Activated CD4-positive, alpha-beta T cell treated with anti-CD3 and anti-CD28 coated beads for 48 hours (primary cell): ENCODE data around the gene DAPK1.

Experiments used
- DNase-seq: peaks from one replicate; pipeline ENCODE4 v3.0.0-alpha.2; 2020

DAPK1 gene

GRCh38 chr9:87698069-87698809 lies 200.6 kb downstream of the DAPK1 start:
- DNase-seq: no peak

- DNase-seq: no peak
Observed at GRCh38 chr9:87699835-87700234, 202.2 kb downstream of the DAPK1 start.

- DNase-seq: no peak
Observed at GRCh38 chr9:87701491-87701890, 203.8 kb downstream of the DAPK1 start.

GRCh38 chr9:87701931-87702421 lies 204.3 kb downstream of the DAPK1 start:
- no peak for DNase-seq

GRCh38 chr9:87702921-87703320 lies 205.3 kb downstream of the DAPK1 start:
- no peak for DNase-seq

- DNase-seq: no peak
Observed at GRCh38 chr9:87703636-87704276, 206.1 kb downstream of the DAPK1 start.

GRCh38 chr9:87704342-87704741 lies 206.7 kb downstream of the DAPK1 start:
- DNase-seq: no peak

GRCh38 chr9:87706066-87706739 lies 208.5 kb downstream of the DAPK1 start:
- no peak for DNase-seq

GRCh38 chr9:87707805-87708506 lies 210.3 kb downstream of the DAPK1 start:
- DNase-seq: no peak

- DNase-seq: no peak
Observed at GRCh38 chr9:87708546-87708945, 210.9 kb downstream of the DAPK1 start.

GRCh38 chr9:87708986-87709728 lies 211.5 kb downstream of the DAPK1 start:
- DNase-seq: peak; percentile 40

GRCh38 chr9:87710443-87710842 lies 212.8 kb downstream of the DAPK1 start:
- no peak for DNase-seq

- DNase-seq: peak; percentile 16
Observed at GRCh38 chr9:87711857-87712800, 214.5 kb downstream of the DAPK1 start.

- DNase-seq: no peak
Observed at GRCh38 chr9:87712801-87713277, 215.2 kb downstream of the DAPK1 start.

GRCh38 chr9:87713278-87713987 lies 215.8 kb downstream of the DAPK1 start:
- DNase-seq: peak; percentile 72

GRCh38 chr9:87713988-87714330 lies 216.3 kb downstream of the DAPK1 start:
- DNase-seq: no peak

- DNase-seq: no peak
Observed at GRCh38 chr9:87714819-87715218, 217.2 kb downstream of the DAPK1 start.

GRCh38 chr9:87716141-87716540 lies 218.5 kb downstream of the DAPK1 start:
- DNase-seq: no peak

- no peak for DNase-seq
Observed at GRCh38 chr9:87717456-87717855, 219.8 kb downstream of the DAPK1 start.

GRCh38 chr9:87718231-87718630 lies 220.6 kb downstream of the DAPK1 start:
- DNase-seq: no peak
